ENCODE data around the gene GPNMB. TPM values are rescaled to one million over a fixed set of nuclear protein-coding genes. Genes with fewer than 3 reads are reported as not detected.

The GPNMB gene
- total and polyA plus RNA-seq, 9 donors, result 13.9 to 431 (median 64.1) TPM

GRCh38 chr7:23256731-23257130 is 10.2 kb downstream of the GPNMB start:
- intact Hi-C loops (cut with DNase I), result no loop called here
- DNase-seq, result no peak
- TF ChIP-seq POLR2A (IDR thresholded peaks at IDR 0.05) (no peak), EP300 (IDR thresholded peaks at IDR 0.05) (no peak), CTCF (IDR thresholded peaks at IDR 0.05) (no peak)
- no peaks in the 10 kb centered on the region for H3K27me3 ChIP-seq
- H3K36me3 ChIP-seq, result no peaks in the 10 kb centered on the region
- no peaks in the 10 kb centered on the region for H3K9me3 ChIP-seq
- no peak overlapping the region for H3K27ac ChIP-seq
- WGBS, 3 donors, result 67 to 91% (median 81%) methylated on average over 7 of the region's 7 CpGs
- no peaks in the 10 kb centered on the region for H3K4me1 ChIP-seq (ENCODE audit: insufficient read depth)
- no peak overlapping the region for H3K4me3 ChIP-seq

GRCh38 chr7:23260371-23260770 is 13.8 kb downstream of the GPNMB start:
- no peaks in the 10 kb centered on the region for H3K4me1 ChIP-seq (ENCODE audit: insufficient read depth)
- intact Hi-C loops (cut with DNase I), result loop anchor here in 2 of 4 donors (10.0 kb wide), 2 partner anchors 284 to 454 kb away; partner anchors contain the start of gene STK31 (in 1 of the 2)
- 84 to 88% (median 85%) methylated on average over 10 of the region's 10 CpGs for WGBS, 3 donors
- no peaks in the 10 kb centered on the region for H3K36me3 ChIP-seq
- no peak overlapping the region for H3K27ac ChIP-seq
- TF ChIP-seq POLR2A (IDR thresholded peaks at IDR 0.05), result no peak
- no peak for TF ChIP-seq CTCF (IDR thresholded peaks at IDR 0.05)
- TF ChIP-seq EP300 (IDR thresholded peaks at IDR 0.05), result no peak
- no peaks in the 10 kb centered on the region for H3K9me3 ChIP-seq
- DNase-seq, result no peak
- H3K27me3 ChIP-seq, result no peaks in the 10 kb centered on the region
- H3K4me3 ChIP-seq, result no peak overlapping the region

GRCh38 chr7:23261843-23262452 is 15.4 kb downstream of the GPNMB start:
- WGBS, 3 donors, result 4 to 10% (median 5%) methylated on average over 7 of the region's 7 CpGs
- intact Hi-C loops (cut with DNase I), result loop anchor here in 2 of 4 donors (10.0 kb wide), 2 partner anchors 283 to 453 kb away; partner anchors contain the start of gene STK31 (in 1 of the 2)
- no peaks in the 10 kb centered on the region for H3K4me1 ChIP-seq (ENCODE audit: insufficient read depth)
- no peak for TF ChIP-seq EP300 (IDR thresholded peaks at IDR 0.05)
- no peak for TF ChIP-seq POLR2A (IDR thresholded peaks at IDR 0.05)
- peak in 2 of 3 donors; percentile 31 to 34 for TF ChIP-seq CTCF (IDR thresholded peaks at IDR 0.05)
- DNase-seq, result peak; percentile 33 to 63 (median 51)
- H3K27me3 ChIP-seq, result no peaks in the 10 kb centered on the region
- no peak overlapping the region for H3K27ac ChIP-seq
- no peaks in the 10 kb centered on the region for H3K9me3 ChIP-seq
- no peak overlapping the region for H3K4me3 ChIP-seq
- no peaks in the 10 kb centered on the region for H3K36me3 ChIP-seq

GRCh38 chr7:23264916-23265458 is 18.4 kb downstream of the GPNMB start:
- Histone ChIP-seq H3K27me3 (no peaks in the 10 kb centered on the region), H3K36me3 (no peaks in the 10 kb centered on the region), H3K4me3 (no peak overlapping the region), H3K27ac (no peak overlapping the region), H3K4me1 (ENCODE audit: insufficient read depth) (no peaks in the 10 kb centered on the region), H3K9me3 (no peaks in the 10 kb centered on the region)
- intact Hi-C loops (cut with DNase I), result loop anchor here in 2 of 4 donors (10.0 kb wide), 2 partner anchors 280 to 450 kb away; partner anchors contain the start of gene STK31 (in 1 of the 2)
- 62 to 74% (median 64%) methylated on average over 7 of the region's 7 CpGs for WGBS, 3 donors
- no peak for DNase-seq
- TF ChIP-seq CTCF (IDR thresholded peaks at IDR 0.05), result no peak
- TF ChIP-seq POLR2A (IDR thresholded peaks at IDR 0.05), result no peak
- no peak for TF ChIP-seq EP300 (IDR thresholded peaks at IDR 0.05)
